Measurements from ENCODE around the gene ARL6IP4.
"Not testable (repeated sequence)": the region's sequence is repeated elsewhere in the genome, so short reads cannot be mapped to it uniquely, and the experiment has no call there.

Gene ARL6IP4

DNA sequence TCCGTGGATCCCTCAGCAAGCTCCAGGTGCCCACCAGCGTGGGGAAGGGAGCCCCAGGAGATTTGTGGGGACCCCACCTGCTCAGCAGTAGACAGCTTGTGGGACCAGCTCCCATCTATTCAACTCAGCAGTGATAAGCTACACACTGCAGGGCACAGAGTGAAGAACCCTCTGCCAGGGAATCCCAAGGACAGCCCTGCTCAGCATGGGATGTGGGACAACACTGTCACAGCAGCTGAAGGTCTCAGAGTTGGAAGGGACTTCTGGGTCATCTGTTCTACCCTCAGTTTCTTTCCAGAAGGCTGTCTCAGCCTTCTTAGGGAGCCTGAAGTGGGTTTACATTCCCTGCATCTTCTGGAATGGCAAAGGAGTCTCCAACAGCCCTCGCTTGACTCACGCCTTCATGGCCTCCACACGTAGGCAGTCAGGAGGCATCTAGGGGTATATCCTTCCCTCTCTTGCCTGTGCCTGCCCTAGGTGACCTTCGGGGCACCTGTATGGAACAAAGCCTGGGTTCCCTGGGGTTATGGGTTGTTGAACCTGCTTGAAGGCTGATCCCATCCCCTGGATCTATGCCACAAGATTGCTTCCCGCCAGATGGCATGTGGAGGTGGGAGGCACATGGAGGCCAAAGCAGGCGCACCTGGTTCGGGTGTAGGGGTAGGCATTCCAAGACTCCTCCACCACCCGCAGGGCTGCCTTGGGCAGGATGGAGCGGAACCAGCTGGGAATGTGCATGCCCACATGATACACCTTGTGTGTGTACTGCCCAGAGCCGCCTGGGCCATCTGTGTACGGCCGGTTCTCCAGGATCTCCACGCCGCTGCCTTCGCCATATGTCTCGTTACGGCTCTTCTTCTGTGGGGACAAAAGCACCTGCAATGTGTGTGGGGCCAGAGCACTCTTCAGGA is 33.0 kb downstream of the ARL6IP4 start:
- Mint-ChIP-seq H3K9me3 (no peaks in the 10 kb centered on the region), H3K4me1 (peaks cover 6% of the 10 kb centered on the region), H3K36me3 (ENCODE audit: low read depth) (no peaks in the 10 kb centered on the region), H3K27ac (no peak overlapping the region), H3K4me3 (no peak overlapping the region), H3K27me3 (ENCODE audit: low read depth, poor library complexity) (peaks cover 15% of the 10 kb centered on the region)
- TF ChIP-seq, protein P1, sequence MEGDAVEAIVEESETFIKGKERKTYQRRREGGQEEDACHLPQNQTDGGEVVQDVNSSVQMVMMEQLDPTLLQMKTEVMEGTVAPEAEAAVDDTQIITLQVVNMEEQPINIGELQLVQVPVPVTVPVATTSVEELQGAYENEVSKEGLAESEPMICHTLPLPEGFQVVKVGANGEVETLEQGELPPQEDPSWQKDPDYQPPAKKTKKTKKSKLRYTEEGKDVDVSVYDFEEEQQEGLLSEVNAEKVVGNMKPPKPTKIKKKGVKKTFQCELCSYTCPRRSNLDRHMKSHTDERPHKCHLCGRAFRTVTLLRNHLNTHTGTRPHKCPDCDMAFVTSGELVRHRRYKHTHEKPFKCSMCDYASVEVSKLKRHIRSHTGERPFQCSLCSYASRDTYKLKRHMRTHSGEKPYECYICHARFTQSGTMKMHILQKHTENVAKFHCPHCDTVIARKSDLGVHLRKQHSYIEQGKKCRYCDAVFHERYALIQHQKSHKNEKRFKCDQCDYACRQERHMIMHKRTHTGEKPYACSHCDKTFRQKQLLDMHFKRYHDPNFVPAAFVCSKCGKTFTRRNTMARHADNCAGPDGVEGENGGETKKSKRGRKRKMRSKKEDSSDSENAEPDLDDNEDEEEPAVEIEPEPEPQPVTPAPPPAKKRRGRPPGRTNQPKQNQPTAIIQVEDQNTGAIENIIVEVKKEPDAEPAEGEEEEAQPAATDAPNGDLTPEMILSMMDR (IDR thresholded peaks at IDR 0.05), result no peak
- DNase-seq, result no peak

DNA sequence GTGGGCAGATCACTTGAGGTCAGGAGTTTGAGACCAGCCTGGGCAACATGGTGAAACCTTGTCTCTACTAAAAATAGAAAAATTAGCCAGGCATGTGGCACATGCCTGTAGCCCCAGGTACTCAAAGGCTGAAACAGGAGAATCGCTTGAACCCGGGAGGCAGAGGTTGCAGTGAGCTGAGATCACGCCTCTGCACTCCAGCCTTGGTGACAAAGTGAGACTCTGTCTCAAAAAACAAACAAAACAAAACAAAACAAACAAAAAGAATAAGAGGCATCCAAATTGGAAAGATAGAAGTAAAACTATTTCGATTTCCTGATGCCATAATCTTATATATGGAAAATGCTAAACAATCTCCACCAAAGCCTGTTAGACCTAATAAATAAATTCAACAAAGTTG is 34.0 kb downstream of the ARL6IP4 start:
- not testable (repeated sequence) for H3K27ac Mint-ChIP-seq; DNase-seq; H3K4me3 Mint-ChIP-seq; H3K9me3 Mint-ChIP-seq; H3K36me3 Mint-ChIP-seq (ENCODE audit: low read depth); H3K4me1 Mint-ChIP-seq
- peaks cover 15% of the 10 kb centered on the region for H3K27me3 Mint-ChIP-seq (ENCODE audit: low read depth, poor library complexity)

DNA sequence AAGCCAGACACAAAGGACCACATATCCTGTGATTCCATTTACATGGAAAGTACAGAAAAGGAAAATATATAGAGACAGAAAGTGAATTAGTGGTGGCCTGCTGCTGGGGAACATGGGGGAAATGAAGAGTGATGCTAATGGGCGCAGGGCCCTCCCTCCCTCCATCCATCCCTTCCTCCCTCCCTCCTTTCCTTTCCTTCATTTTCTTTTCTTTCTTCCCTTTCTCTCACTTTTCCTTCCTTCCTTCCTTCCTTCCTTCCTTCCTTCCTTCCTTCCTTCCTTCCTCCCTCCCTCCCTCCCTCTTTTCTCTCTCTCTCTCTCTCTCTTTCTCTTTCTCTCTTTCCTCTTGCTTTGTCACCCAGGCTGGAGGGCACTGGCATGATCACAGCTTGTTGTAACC is 37.3 kb downstream of the ARL6IP4 start:
- Mint-ChIP-seq H3K36me3 (ENCODE audit: low read depth) (no peaks in the 10 kb centered on the region), H3K27ac (peak overlapping the region; percentile 64), H3K9me3 (no peaks in the 10 kb centered on the region), H3K4me1 (peaks cover 17% of the 10 kb centered on the region), H3K27me3 (ENCODE audit: low read depth, poor library complexity) (peaks cover 5% of the 10 kb centered on the region), H3K4me3 (no peak overlapping the region)
- DNase-seq, result no peak
- TF ChIP-seq, protein P1 (IDR thresholded peaks at IDR 0.05), result no peak

DNA sequence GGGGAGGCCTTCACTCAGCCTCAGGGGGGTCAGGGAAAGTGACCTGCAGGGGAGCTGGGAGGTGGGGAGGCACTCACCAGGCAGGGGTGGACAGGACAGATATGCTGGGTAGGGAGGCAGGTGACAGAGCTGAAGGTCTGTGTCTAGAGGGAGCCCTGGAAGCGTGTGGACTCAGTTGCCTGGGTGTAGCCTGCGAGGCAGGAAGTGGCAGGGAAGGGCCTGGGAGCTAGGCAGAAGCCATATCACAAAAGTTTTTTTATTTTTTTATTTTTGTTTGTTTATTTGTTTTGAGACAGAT is 39.3 kb downstream of the ARL6IP4 start:
- TF ChIP-seq, protein P1 (IDR thresholded peaks at IDR 0.05), result no peak
- no peak for DNase-seq
- H3K36me3 Mint-ChIP-seq (ENCODE audit: low read depth), result no peaks in the 10 kb centered on the region
- H3K27ac Mint-ChIP-seq, result peak overlapping the region; percentile 11
- H3K4me3 Mint-ChIP-seq, result no peak overlapping the region
- no peaks in the 10 kb centered on the region for H3K9me3 Mint-ChIP-seq
- peaks cover 17% of the 10 kb centered on the region for H3K4me1 Mint-ChIP-seq
- H3K27me3 Mint-ChIP-seq (ENCODE audit: low read depth, poor library complexity), result peaks cover 9% of the 10 kb centered on the region

DNA sequence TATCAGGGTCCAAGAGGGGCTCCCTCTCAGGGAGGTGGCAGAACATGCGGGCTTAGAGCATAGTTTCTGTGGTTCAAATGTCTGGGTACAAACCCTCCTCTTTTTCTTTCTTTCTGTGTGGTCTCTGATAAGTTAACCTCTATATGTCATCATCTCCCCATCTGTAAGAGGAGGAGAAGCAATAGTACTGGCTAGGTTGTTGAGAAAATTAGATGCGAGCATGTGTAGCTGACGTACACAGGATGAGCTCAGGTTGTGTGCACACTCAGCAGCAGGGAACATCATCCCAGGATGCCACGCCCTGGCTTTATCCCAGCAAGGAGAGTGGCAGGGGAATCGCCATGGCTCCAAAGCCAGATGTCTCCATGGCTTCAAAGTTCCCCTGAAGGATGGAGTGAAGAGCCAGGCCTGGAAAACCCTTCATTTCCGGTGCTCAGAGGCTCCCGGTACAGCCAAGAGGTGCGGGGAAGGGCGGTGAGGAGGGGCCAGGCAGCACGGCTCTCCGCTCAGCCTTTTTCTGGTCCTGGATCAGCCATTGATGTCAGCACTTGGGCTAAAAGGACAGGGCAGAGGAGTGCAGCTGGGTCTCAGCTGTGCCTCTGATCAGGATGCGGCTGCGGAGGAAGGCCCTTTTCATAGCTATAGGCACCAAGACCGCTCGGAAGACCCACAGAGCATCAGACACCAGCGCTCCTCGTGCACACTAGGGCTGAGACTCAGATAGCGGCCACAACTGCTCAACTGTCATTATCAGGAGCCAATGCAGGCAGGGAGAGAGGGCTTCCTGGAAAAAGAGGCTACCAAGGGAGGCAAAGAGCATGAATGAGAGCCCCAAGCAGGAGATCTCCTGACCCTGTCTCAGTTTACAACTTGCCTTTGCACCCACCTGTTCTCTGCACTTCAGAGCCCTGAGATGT is 41.5 kb downstream of the ARL6IP4 start:
- Mint-ChIP-seq H3K9me3 (no peaks in the 10 kb centered on the region), H3K36me3 (ENCODE audit: low read depth) (no peaks in the 10 kb centered on the region), H3K27me3 (ENCODE audit: low read depth, poor library complexity) (peaks cover 3% of the 10 kb centered on the region)

DNA sequence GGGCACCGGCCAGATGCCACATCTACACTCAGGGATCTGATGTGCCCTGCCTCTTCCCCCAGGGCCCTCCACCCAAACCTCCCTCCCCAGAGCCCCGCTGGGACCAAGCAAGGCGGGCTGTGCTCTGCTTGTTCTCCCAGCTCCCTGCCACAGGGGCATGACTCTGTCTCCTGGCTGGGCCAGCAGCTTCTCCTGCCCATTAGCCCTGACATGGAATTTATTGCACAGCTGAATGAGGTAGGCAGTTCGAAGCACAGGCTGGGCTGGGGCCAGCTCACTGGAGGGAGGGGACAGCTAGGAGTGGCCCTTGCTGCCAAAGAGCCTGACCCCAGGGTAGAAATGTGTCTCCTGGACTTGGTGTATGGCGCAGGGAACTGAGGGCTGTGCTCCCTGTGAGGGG is 42.4 kb downstream of the ARL6IP4 start:
- Mint-ChIP-seq H3K27me3 (ENCODE audit: low read depth, poor library complexity) (peaks cover 3% of the 10 kb centered on the region), H3K4me1 (peaks cover 20% of the 10 kb centered on the region), H3K4me3 (no peak overlapping the region), H3K9me3 (no peaks in the 10 kb centered on the region), H3K36me3 (ENCODE audit: low read depth) (no peaks in the 10 kb centered on the region), H3K27ac (no peak overlapping the region)
- TF ChIP-seq, protein P1 (IDR thresholded peaks at IDR 0.05), result no peak
- DNase-seq, result no peak

More for the DNA sequence above, 41.5 kb downstream of the ARL6IP4 start:
- Mint-ChIP-seq H3K4me3 (no peak overlapping the region), H3K4me1 (peaks cover 17% of the 10 kb centered on the region), H3K27ac (no peak overlapping the region)
- TF ChIP-seq, protein P1 (IDR thresholded peaks at IDR 0.05), result no peak
- DNase-seq, result no peak
